Right cardiac atrium (tissue), 5 donors: ENCODE results near the gene EHD3. TPM values are rescaled to one million over a fixed set of nuclear protein-coding genes. Genes with fewer than 3 reads are reported as not detected.

ENCODE experiments used
- ATAC-seq, 2 donors: fragments of 200-7000 bp; cut with Tn5 transposase; one replicate each; pipeline versions ENCODE4 v1.8.0 to v1.9.1; 2020; ENCODE audit warnings: moderate library complexity in 2 of 2, mild to moderate bottlenecking in 1 of 2
- DNase-seq, 3 donors: peaks; one replicate each; pipeline ENCODE4 v3.0.0-alpha.2; 2020
- H3K27ac ChIP-seq: one replicate; pipeline ENCODE4 v1.5.1; 2013; ENCODE audit warnings: mild to moderate bottlenecking, low read length, control low read depth, moderate library complexity
- H3K27me3 ChIP-seq: one replicate; pipeline ENCODE4 v1.6.1; 2013; ENCODE audit not compliant: control insufficient read depth, insufficient read depth
- H3K4me1 ChIP-seq: one replicate; pipeline ENCODE4 v1.6.1; 2013; ENCODE audit warnings: low read length; ENCODE audit not compliant: control insufficient read depth, insufficient read depth
- H3K4me3 ChIP-seq: one replicate; pipeline ENCODE4 v1.5.1; 2013; ENCODE audit warnings: low read length, control low read depth
- H3K9me3 ChIP-seq: one replicate; pipeline ENCODE4 v1.6.1; 2013; ENCODE audit warnings: low read length; ENCODE audit not compliant: control insufficient read depth
- WGBS: extraction: QIAGEN DNeasy Blood & Tissue Kit; methylation state at CpG from one replicate; pipeline ENCODE4 v1.1.7; 2013; 5-methylcytosine and 5-hydroxymethylcytosine counted together
- intact Hi-C, 4 donors: fragments of 100-400 bp; cut with DNase I; formaldehyde crosslinking; loops; one replicate each; pipeline versions ENCODE4 v1.11.0 to v1.14.0; 2022 to 2023
- polyA plus RNA-seq: library from polyadenylated mRNA; stranded (reverse); fragments of 200-250 nt; gene quantifications from one replicate; pipeline ENCODE4 v1.2.3, GENCODE V29; 2013
- total RNA-seq, 4 donors: library from RNA; stranded (reverse); fragmentation: NEBNext Ultra II Directional; extraction: Animal tissue kit (Norgen Biotek cat#: 25700); gene quantifications; one replicate each; pipeline ENCODE4 v1.2.1, GENCODE V29; 2021
- donor health status: healthy with polysubstance abuse.
- donor health status: DM: no; HTN: yes; CAD: no.
- donor health status: DM: no; HTN: no; CAD: no.
- donor health status: DM: no; HTN: yes; CAD: no; lungs with severe emphysema.
- donor health status: DM: yes; HTN: yes; CAD: no.

The EHD3 gene
- total and polyA plus RNA-seq, 5 donors = 7.4 to 13.3 (median 10.4) TPM

GRCh38 chr2:31294196-31294595 lies 60.2 kb downstream of the EHD3 start:
- intact Hi-C loops = no loop called here
- Histone ChIP-seq H3K4me3 (no peak overlapping the region), H3K9me3 (no peaks in the 10 kb centered on the region), H3K27ac (no peak overlapping the region), H3K27me3 (no peaks in the 10 kb centered on the region), H3K4me1 (peaks cover 17% of the 10 kb centered on the region)
- no peak for DNase-seq
- peak; percentile 33 to 44 for ATAC-seq
- 78% methylated on average over 1 of the region's 1 CpG for WGBS

- peaks cover 17% of the 10 kb centered on the region for H3K4me1 ChIP-seq
- no peaks in the 10 kb centered on the region for H3K27me3 ChIP-seq
- H3K27ac ChIP-seq = peak overlapping the region; percentile 72
- intact Hi-C loops = no loop called here
- no peaks in the 10 kb centered on the region for H3K9me3 ChIP-seq
- ATAC-seq = peak in 1 of 2 donors; percentile 62
- WGBS = 39% methylated on average over 8 of the region's 8 CpGs
- DNase-seq = no peak
- no peak overlapping the region for H3K4me3 ChIP-seq
These were observed 62.8 kb downstream of the EHD3 start for GRCh38 chr2:31296641-31297287.

- no peak for ATAC-seq
These were observed 63.8 kb downstream of the EHD3 start for GRCh38 chr2:31297751-31298150.

GRCh38 chr2:31299547-31299946 lies 65.6 kb downstream of the EHD3 start:
- Histone ChIP-seq H3K4me1 (peaks cover 17% of the 10 kb centered on the region), H3K9me3 (no peaks in the 10 kb centered on the region), H3K4me3 (no peak overlapping the region), H3K27ac (no peak overlapping the region), H3K27me3 (no peaks in the 10 kb centered on the region)
- ATAC-seq (no peak), DNase-seq (no peak)
- WGBS = 70% methylated on average over 4 of the region's 4 CpGs
- intact Hi-C loops = no loop called here

More at GRCh38 chr2:31297751-31298150, 63.8 kb downstream of the EHD3 start:
- 38% methylated on average over 1 of the region's 1 CpG for WGBS
- intact Hi-C loops = no loop called here
- Histone ChIP-seq H3K4me3 (no peak overlapping the region), H3K4me1 (peaks cover 17% of the 10 kb centered on the region), H3K9me3 (no peaks in the 10 kb centered on the region), H3K27me3 (no peaks in the 10 kb centered on the region), H3K27ac (no peak overlapping the region)
- DNase-seq = no peak

GRCh38 chr2:31300309-31300708 lies 66.4 kb downstream of the EHD3 start:
- DNase-seq (no peak), ATAC-seq (no peak)
- peaks cover 17% of the 10 kb centered on the region for H3K4me1 ChIP-seq
- no peaks in the 10 kb centered on the region for H3K27me3 ChIP-seq
- H3K9me3 ChIP-seq = no peaks in the 10 kb centered on the region
- H3K4me3 ChIP-seq = no peak overlapping the region
- intact Hi-C loops = no loop called here
- no peak overlapping the region for H3K27ac ChIP-seq

- Histone ChIP-seq H3K4me3 (no peak overlapping the region), H3K9me3 (no peaks in the 10 kb centered on the region), H3K27me3 (no peaks in the 10 kb centered on the region), H3K27ac (peak overlapping the region; percentile 0), H3K4me1 (no peaks in the 10 kb centered on the region)
- DNase-seq = no peak
- 52% methylated on average over 9 of the region's 9 CpGs for WGBS
- ATAC-seq = peak; percentile 65 to 77
- intact Hi-C loops = no loop called here
These were observed 69.1 kb downstream of the EHD3 start for GRCh38 chr2:31302940-31303563.

DNA sequence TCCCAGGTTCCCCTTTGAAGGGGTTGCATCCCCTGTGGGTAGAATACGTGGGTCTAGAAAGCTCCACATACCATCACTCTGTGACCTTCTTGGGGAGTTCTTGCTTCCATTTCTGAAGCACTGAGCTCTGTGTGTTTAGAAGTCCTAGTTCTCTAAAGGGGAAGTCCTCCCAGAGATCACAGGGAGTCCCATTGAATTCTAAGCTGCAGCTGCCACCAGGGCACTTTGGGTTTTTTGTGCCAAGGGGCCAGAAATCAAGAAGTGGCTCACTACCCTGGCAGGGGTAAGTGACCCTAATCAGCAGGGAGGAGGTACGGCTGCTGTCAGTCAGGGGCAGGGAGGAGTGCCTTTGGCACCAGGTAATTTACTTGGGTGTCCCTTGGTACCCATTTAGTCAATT lies 70.9 kb downstream of the EHD3 start:
- 87% methylated on average over 2 of the region's 2 CpGs for WGBS
- ATAC-seq (no peak), DNase-seq (no peak)
- Histone ChIP-seq H3K4me3 (no peak overlapping the region), H3K27me3 (no peaks in the 10 kb centered on the region), H3K9me3 (no peaks in the 10 kb centered on the region), H3K4me1 (no peaks in the 10 kb centered on the region), H3K27ac (no peak overlapping the region)
- intact Hi-C loops = no loop called here

GRCh38 chr2:31312898-31313297 lies 78.9 kb downstream of the EHD3 start:
- Histone ChIP-seq H3K27ac (no peak overlapping the region), H3K4me3 (no peak overlapping the region), H3K4me1 (no peaks in the 10 kb centered on the region), H3K9me3 (no peaks in the 10 kb centered on the region), H3K27me3 (no peaks in the 10 kb centered on the region)
- no peak for DNase-seq
- no peak for ATAC-seq
- WGBS = 88% methylated on average over 3 of the region's 3 CpGs
- intact Hi-C loops = no loop called here

DNA sequence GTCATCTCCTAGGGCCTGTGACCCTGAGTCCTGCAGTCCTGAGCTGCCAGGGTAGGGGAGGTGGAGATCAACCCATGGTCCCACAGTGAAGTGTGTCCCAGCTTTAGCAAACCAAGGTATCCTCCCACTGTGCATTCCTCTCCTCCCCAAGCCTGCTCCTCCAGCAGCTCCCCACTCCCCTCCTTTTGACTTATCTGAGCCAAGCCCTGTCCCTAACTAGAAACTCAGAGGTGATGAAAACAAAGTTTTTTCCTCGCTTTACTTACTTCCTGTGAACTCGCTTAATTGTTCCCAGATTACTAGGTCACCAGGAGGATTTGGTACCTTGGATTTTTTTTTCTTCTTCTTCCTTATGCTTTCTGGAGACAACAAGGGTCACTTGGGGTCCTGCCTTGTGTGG lies 80.8 kb downstream of the EHD3 start:
- 90% methylated on average over 2 of the region's 2 CpGs for WGBS
- H3K4me3 ChIP-seq = no peak overlapping the region
- DNase-seq = no peak
- no peaks in the 10 kb centered on the region for H3K9me3 ChIP-seq
- peaks cover 2% of the 10 kb centered on the region for H3K4me1 ChIP-seq
- intact Hi-C loops = no loop called here
- no peak overlapping the region for H3K27ac ChIP-seq
- no peak for ATAC-seq
- H3K27me3 ChIP-seq = no peaks in the 10 kb centered on the region

DNA sequence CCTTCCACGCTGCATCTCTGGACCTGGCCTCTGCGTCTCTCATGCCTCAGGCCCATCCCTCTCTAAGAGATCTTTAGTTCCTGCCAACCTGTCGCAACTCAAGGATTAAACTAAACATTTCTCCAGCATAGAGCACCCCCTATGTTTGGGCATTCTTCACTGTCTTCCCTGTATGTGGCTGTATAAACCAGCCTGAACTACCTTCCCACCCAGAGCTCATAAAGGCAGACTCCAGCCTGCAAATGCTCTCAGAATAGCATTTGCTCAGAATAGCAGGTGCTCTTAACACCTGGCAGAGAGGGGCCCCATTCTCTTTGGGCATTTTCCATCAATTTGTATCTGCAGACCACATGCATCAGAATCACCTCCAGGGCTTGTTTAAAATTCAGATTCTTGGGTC lies 83.4 kb downstream of the EHD3 start:
- Histone ChIP-seq H3K4me3 (no peak overlapping the region), H3K27ac (no peak overlapping the region), H3K27me3 (no peaks in the 10 kb centered on the region), H3K4me1 (peaks cover 2% of the 10 kb centered on the region), H3K9me3 (no peaks in the 10 kb centered on the region)
- ATAC-seq (no peak), DNase-seq (no peak)
- intact Hi-C loops = no loop called here
- 94% methylated on average over 3 of the region's 3 CpGs for WGBS

DNA sequence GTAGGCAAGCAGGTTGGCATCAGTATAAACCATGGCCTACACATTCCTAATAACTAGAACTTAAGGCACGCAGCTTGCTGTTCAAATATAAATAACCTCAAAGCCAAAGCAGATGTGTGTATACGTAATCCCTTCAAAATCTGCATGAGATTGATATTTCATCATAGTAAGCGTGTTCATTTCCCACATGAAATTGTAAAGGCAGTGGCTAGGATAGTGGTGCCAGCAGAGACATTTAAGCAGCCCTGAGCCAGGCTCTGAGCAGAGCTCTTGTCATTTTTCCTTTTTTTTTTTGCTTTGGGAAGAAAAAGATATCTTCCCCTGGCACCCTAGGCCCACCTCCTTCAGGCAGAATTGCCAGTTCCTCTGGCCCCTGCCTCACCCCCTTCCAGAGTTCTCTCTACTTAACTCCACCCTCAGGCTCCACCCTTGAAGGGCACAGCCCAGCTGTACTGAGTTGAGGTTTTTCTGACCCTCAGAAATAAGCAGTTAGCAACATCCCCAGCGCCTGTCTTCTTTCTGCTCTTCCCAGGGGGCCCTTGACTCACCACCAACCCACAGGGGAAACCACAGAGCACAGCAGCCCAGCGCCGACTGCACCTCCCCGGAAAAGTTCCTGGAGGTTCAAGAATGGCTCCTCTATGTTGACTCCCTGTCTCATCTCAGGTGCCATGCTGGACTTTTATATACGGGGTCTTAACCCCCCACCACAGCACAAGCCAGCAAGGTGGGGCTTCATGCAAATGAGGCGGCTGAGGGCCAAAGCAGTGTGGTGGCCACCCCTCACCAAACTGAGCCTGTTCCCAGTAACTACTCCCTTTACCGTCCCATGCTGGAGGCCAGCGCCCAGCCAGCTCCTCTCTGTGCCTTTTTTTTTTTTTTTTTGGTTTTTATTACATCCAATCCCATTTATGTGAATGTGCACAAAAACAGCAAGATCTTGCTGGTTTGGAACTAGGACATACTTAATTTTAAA lies 84.7 kb downstream of the EHD3 start:
- WGBS = 78% methylated on average over 11 of the region's 11 CpGs
- H3K4me3 ChIP-seq = no peak overlapping the region
- peaks cover 2% of the 10 kb centered on the region for H3K4me1 ChIP-seq
- no peak overlapping the region for H3K27ac ChIP-seq
- DNase-seq (peak in 1 of 3 donors; percentile 55), ATAC-seq (peak; percentile 53 to 65)
- no peaks in the 10 kb centered on the region for H3K27me3 ChIP-seq
- H3K9me3 ChIP-seq = no peaks in the 10 kb centered on the region
- intact Hi-C loops = no loop called here
